B cell (primary cell): ENCODE data around the gene LRRC2.

Source experiments
- CTCF ChIP-seq: fragments of 200-600 bp; IDR thresholded peaks from one replicate; pipeline ENCODE4 v1.8.0; 2022; ENCODE audit warnings: antibody characterized with exemption, mild to moderate bottlenecking
- EZH2 ChIP-seq: IDR thresholded peaks from 2 replicates; pipeline ENCODE4 v1.6.1; 2012; ENCODE audit warnings: borderline replicate concordance, low read depth, mild to moderate bottlenecking, moderate library complexity, low read length; ENCODE audit not compliant: insufficient read depth, poor library complexity, severe bottlenecking

- TF ChIP-seq CTCF (no peak), EZH2 (no peak)
These were observed 61.3 kb downstream of the LRRC2 start for GRCh38 chr3:46504789-46505188.
